Fibroblast of lung (primary cell): Measurements from ENCODE around the gene SLC35G1. TPM values are rescaled to one million over a fixed set of nuclear protein-coding genes. Genes with fewer than 3 reads are reported as not detected.

Experiments used
- DNase-seq, 2 donors: peaks; one replicate each; pipeline versions ENCODE4 v3.0.0 to v3.0.0-alpha.2; 2010; ENCODE audit warnings: low read depth in 2 of 2
- H2AFZ ChIP-seq: 2 replicates; pipeline ENCODE4 v1.5.1; 2012; ENCODE audit warnings: low read length, control low read depth, inconsistent platforms
- H3K27ac ChIP-seq: 2 replicates; pipeline ENCODE4 v1.5.1; 2011; ENCODE audit warnings: low read length, control low read depth; ENCODE audit not compliant: insufficient read depth
- H3K27me3 ChIP-seq: 2 replicates; pipeline ENCODE4 v1.5.1; 2011; ENCODE audit warnings: mild to moderate bottlenecking, low read length; ENCODE audit not compliant: control insufficient read depth, insufficient read depth
- H3K36me3 ChIP-seq: 2 replicates; pipeline ENCODE4 v1.5.1; 2011; ENCODE audit warnings: low read length; ENCODE audit not compliant: control insufficient read depth, insufficient read depth
- H3K4me1 ChIP-seq: 2 replicates; pipeline ENCODE4 v1.5.1; 2011; ENCODE audit warnings: low read length; ENCODE audit not compliant: control insufficient read depth, insufficient read depth; ENCODE audit errors: extremely low read depth
- H3K4me2 ChIP-seq: 2 replicates; pipeline ENCODE4 v1.5.1; 2011; ENCODE audit warnings: low read length, control low read depth; ENCODE audit not compliant: insufficient read depth; ENCODE audit errors: extremely low read depth
- H3K4me3 ChIP-seq, 4 experiments: fragments of 200-600 bp in 1 of 4; sonication (generic) in 1 of 4; replicated peaks in 1 of 4; 2 replicates each; pipeline ENCODE4 v1.5.1; 2011 to 2016; ENCODE audit warnings: low read length in 4 of 4, low read depth in 3 of 4, mild to moderate bottlenecking in 3 of 4, control low read depth in 2 of 4, inconsistent platforms in 1 of 4, mixed read lengths in 1 of 4; ENCODE audit not compliant: insufficient read depth in 1 of 4; ENCODE audit errors: control extremely low read depth in 1 of 4
- H3K79me2 ChIP-seq: 2 replicates; pipeline ENCODE4 v1.5.1; 2012; ENCODE audit warnings: mild to moderate bottlenecking, low read length, inconsistent platforms; ENCODE audit not compliant: control insufficient read depth, insufficient read depth
- H3K9ac ChIP-seq: 2 replicates; pipeline ENCODE4 v1.5.1; 2011; ENCODE audit warnings: mild to moderate bottlenecking, low read length, control low read depth; ENCODE audit not compliant: insufficient read depth
- H3K9me3 ChIP-seq: 2 replicates; pipeline ENCODE4 v1.5.1; 2012; ENCODE audit warnings: low read depth, low read length; ENCODE audit not compliant: control insufficient read depth, insufficient read depth
- H4K20me1 ChIP-seq: 2 replicates; pipeline ENCODE4 v1.5.1; 2011; ENCODE audit warnings: low read length; ENCODE audit not compliant: control insufficient read depth, insufficient read depth; ENCODE audit errors: extremely low read depth
- CTCF ChIP-seq, 2 donors: IDR thresholded peaks in 1 of 2; conservative IDR thresholded peaks in 1 of 2; 1 replicate in 1 of 2; 2 replicates in 1 of 2; pipeline ENCODE4 v1.5.1; 2011 to 2012; ENCODE audit warnings: low read length in 2 of 2, control low read depth in 1 of 2, inconsistent platforms in 1 of 2, low read depth in 1 of 2, mild to moderate bottlenecking in 1 of 2
- EZH2 ChIP-seq: IDR thresholded peaks from 2 replicates; pipeline ENCODE4 v1.5.1; 2012; ENCODE audit warnings: low read length, control low read depth, mild to moderate bottlenecking; ENCODE audit errors: missing control alignments
- polyA plus RNA-seq, 2 donors: library from polyadenylated mRNA; depleted of rRNA in 1 of 2; stranded (reverse) in 1 of 2; unstranded in 1 of 2; fragments of >200 nt; gene quantifications; 2 replicates each; pipeline ENCODE4 v1.2.1, GENCODE V29; 2011 to 2012; ENCODE audit warnings: missing spikeins in 1 of 2
- total RNA-seq: library from RNA; depleted of rRNA; stranded (reverse); fragments of >200 nt; gene quantifications from 2 replicates; pipeline ENCODE4 v1.2.1, GENCODE V29; 2014

The SLC35G1 gene
- total and polyA plus RNA-seq, 2 donors (not counting 1 experiment from before 2014, with no cell fraction given): 4.0 to 8.1 TPM

GRCh38 chr10:93850031-93851015 lies 43.5 kb upstream of the SLC35G1 start:
- H3K4me2 ChIP-seq: no peak overlapping the region
- no peak overlapping the region for H3K27ac ChIP-seq
- H2AFZ ChIP-seq: no peak overlapping the region
- H3K4me3 ChIP-seq: no peak overlapping the region
- no peak overlapping the region for H3K9ac ChIP-seq
- TF ChIP-seq EZH2 (no peak), CTCF (conservative IDR thresholded peaks at IDR 0.05 in 1 of 2, IDR thresholded peaks at IDR 0.05 in 1 of 2; ENCODE audit: low read depth in 1 of 2, low read length in 2 of 2) (no peak)
- H3K79me2 ChIP-seq: no peaks in the 10 kb centered on the region
- H4K20me1 ChIP-seq: no peaks in the 10 kb centered on the region
- no peaks in the 10 kb centered on the region for H3K4me1 ChIP-seq
- H3K36me3 ChIP-seq: no peaks in the 10 kb centered on the region
- DNase-seq: no peak
- H3K9me3 ChIP-seq: no peaks in the 10 kb centered on the region
- H3K27me3 ChIP-seq: peaks cover 11% of the 10 kb centered on the region

GRCh38 chr10:93851169-93851568 lies 42.6 kb upstream of the SLC35G1 start:
- Histone ChIP-seq H3K79me2 (no peaks in the 10 kb centered on the region), H4K20me1 (no peaks in the 10 kb centered on the region), H3K9ac (no peak overlapping the region), H3K4me3 (no peak overlapping the region), H3K4me2 (no peak overlapping the region), H3K27me3 (peaks cover 11% of the 10 kb centered on the region), H2AFZ (no peak overlapping the region), H3K9me3 (no peaks in the 10 kb centered on the region), H3K27ac (no peak overlapping the region), H3K4me1 (no peaks in the 10 kb centered on the region), H3K36me3 (no peaks in the 10 kb centered on the region)
- TF ChIP-seq CTCF (conservative IDR thresholded peaks at IDR 0.05 in 1 of 2, IDR thresholded peaks at IDR 0.05 in 1 of 2; ENCODE audit: low read depth in 1 of 2, low read length in 2 of 2): no peak
- no peak for TF ChIP-seq EZH2
- DNase-seq: no peak

GRCh38 chr10:93852476-93853095 lies 41.2 kb upstream of the SLC35G1 start:
- no peak overlapping the region for H3K9ac ChIP-seq
- no peak overlapping the region for H3K27ac ChIP-seq
- H4K20me1 ChIP-seq: no peaks in the 10 kb centered on the region
- no peak for DNase-seq
- H3K4me1 ChIP-seq: no peaks in the 10 kb centered on the region
- no peaks in the 10 kb centered on the region for H3K9me3 ChIP-seq
- peaks cover 13% of the 10 kb centered on the region for H3K27me3 ChIP-seq
- H2AFZ ChIP-seq: no peak overlapping the region
- no peak overlapping the region for H3K4me2 ChIP-seq
- no peaks in the 10 kb centered on the region for H3K36me3 ChIP-seq
- no peak overlapping the region for H3K4me3 ChIP-seq
- H3K79me2 ChIP-seq: no peaks in the 10 kb centered on the region
- TF ChIP-seq EZH2 (no peak), CTCF (conservative IDR thresholded peaks at IDR 0.05 in 1 of 2, IDR thresholded peaks at IDR 0.05 in 1 of 2; ENCODE audit: low read depth in 1 of 2, low read length in 2 of 2) (no peak)
